Thoracic aorta (tissue), 2 donors: ENCODE measurements around the gene RXFP3. TPM values are rescaled to one million over a fixed set of nuclear protein-coding genes. Genes with fewer than 3 reads are reported as not detected.

Experiments
- ATAC-seq: fragments of 150-250 bp; one replicate; pipeline ENCODE4 v1.8.0; 2017; ENCODE audit warnings: low read depth; ENCODE audit not compliant: insufficient number of reproducible peaks, low FRiP score
- DNase-seq: peaks from one replicate; pipeline ENCODE4 v3.0.0-alpha.2; 2020; ENCODE audit warnings: low spot score
- H3K27ac ChIP-seq, 2 donors: fragments of 200-600 bp; sonication (generic); 1 replicate in 1 of 2; 2 replicates in 1 of 2; pipeline ENCODE4 v1.5.1; 2016; ENCODE audit warnings: mild to moderate bottlenecking in 2 of 2, moderate library complexity in 2 of 2
- H3K27me3 ChIP-seq: fragments of 200-600 bp; sonication (generic); replicated peaks from 2 replicates; pipeline ENCODE4 v1.6.0; 2016; ENCODE audit warnings: mild to moderate bottlenecking; ENCODE audit not compliant: insufficient read depth
- H3K36me3 ChIP-seq: fragments of 200-600 bp; sonication (generic); one replicate; pipeline ENCODE4 v1.5.1; 2016
- H3K4me1 ChIP-seq, 2 donors: fragments of 200-600 bp; sonication (generic); 1 replicate in 1 of 2; 2 replicates in 1 of 2; pipeline versions ENCODE4 v1.5.1 to v1.6.0; 2016; ENCODE audit warnings: low read depth in 2 of 2, mild to moderate bottlenecking in 1 of 2; ENCODE audit not compliant: control insufficient read depth in 1 of 2
- H3K4me3 ChIP-seq: fragments of 200-600 bp; sonication (generic); 2 replicates; pipeline ENCODE4 v1.5.1; 2016; ENCODE audit warnings: mild to moderate bottlenecking
- H3K9me3 ChIP-seq: fragments of 200-600 bp; sonication (generic); 2 replicates; pipeline ENCODE4 v1.5.1; 2016
- total RNA-seq, 2 donors: library from RNA; depleted of rRNA; stranded (reverse); fragments of >200 nt; gene quantifications; one replicate each; pipeline versions ENCODE4 v1.1.0 to v1.2.3, GENCODE V29; 2016
- TF ChIP-seq, protein P1 (sequence below): fragments of 200-600 bp; sonication (generic); IDR thresholded peaks from one replicate; pipeline ENCODE4 v1.5.1; 2019; ENCODE audit warnings: antibody characterized with exemption

The RXFP3 gene
- total RNA-seq, 2 donors from 2014 or later = not detected

DNA sequence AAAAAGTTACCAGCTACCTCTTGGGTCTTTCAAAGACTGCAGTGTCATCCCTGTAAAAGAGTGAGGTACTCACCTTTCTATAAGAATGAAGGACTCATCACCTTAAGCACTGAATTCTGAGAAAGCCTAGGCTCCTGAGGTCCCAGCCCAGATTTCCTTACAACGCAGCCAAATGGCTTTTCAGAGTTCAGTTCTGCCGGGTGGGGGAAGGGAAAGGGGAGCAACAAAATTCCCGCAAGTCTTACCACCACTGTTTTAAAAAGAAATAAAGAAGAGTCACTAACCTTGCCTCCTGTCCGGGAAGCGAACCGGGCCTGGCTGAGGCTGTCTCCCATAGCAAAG, 44.8 kb upstream of the RXFP3 start:
- TF ChIP-seq, protein P1, sequence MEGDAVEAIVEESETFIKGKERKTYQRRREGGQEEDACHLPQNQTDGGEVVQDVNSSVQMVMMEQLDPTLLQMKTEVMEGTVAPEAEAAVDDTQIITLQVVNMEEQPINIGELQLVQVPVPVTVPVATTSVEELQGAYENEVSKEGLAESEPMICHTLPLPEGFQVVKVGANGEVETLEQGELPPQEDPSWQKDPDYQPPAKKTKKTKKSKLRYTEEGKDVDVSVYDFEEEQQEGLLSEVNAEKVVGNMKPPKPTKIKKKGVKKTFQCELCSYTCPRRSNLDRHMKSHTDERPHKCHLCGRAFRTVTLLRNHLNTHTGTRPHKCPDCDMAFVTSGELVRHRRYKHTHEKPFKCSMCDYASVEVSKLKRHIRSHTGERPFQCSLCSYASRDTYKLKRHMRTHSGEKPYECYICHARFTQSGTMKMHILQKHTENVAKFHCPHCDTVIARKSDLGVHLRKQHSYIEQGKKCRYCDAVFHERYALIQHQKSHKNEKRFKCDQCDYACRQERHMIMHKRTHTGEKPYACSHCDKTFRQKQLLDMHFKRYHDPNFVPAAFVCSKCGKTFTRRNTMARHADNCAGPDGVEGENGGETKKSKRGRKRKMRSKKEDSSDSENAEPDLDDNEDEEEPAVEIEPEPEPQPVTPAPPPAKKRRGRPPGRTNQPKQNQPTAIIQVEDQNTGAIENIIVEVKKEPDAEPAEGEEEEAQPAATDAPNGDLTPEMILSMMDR = no peak
- ATAC-seq = no peak
- no peak for DNase-seq
- no peaks in the 10 kb centered on the region for H3K27me3 ChIP-seq
- H3K27ac ChIP-seq = peak overlapping the region in 1 of 2 donors; percentile 16
- no peaks in the 10 kb centered on the region for H3K36me3 ChIP-seq
- peaks cover 13 to 50% of the 10 kb centered on the region in 2 donors for H3K4me1 ChIP-seq
- H3K4me3 ChIP-seq = peak overlapping the region; percentile 70
- H3K9me3 ChIP-seq = no peaks in the 10 kb centered on the region

DNA sequence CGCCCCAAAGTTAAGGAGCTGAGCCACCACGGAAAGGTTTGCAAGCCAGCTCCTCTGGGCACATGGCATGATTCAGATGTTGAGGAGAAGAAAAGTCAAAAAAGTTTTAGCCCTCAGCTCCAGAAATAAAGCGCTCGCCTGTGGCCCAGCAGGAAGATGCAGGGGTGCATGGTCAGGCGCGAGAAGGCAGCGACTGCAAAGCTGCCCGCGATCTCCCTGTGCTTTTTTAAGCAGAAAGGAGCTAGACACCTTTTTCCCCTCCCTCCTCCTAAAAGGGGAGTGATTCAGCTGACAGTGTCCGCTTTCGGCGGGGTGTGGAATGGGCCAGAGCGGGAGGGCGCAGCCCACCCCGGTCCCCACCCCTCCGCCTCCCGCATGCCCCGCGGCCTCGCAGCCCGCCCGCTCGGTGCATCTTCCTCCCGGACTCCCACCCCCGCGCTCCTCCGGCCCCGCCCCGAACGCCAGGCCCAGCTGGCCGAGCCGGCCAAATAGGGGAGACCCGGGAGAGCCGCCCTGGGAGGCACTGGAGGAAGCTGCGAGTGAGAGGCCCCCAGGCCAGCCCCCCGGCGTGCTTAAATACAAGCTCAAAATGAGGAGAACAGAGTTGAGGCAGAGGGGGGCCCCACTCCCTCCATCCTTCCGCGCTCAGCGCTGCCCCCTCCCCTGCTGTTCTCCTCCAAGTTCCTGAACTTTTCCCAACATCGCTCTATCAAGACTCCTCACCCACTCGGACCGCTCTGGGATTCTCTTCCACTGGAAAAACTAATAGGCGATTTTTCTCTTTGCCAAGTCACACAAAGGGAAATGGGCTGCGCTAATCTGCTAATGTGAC, 44.2 kb upstream of the RXFP3 start, which contains the start of gene ADAMTS12:
TSS of gene ADAMTS12 (minus strand) at position 203 of the 832 bp plus-strand sequence. CDS start at position 69, 134 bp downstream.
- H3K36me3 ChIP-seq = no peaks in the 10 kb centered on the region
- peaks cover 13 to 44% of the 10 kb centered on the region in 2 donors for H3K4me1 ChIP-seq
- H3K27ac ChIP-seq = peak within 1 kb of the TSS; percentile 33 to 38
- TF ChIP-seq, protein P1 = no peak
- DNase-seq (no peak), ATAC-seq (peak; percentile 1)
- peak within 1 kb of the TSS; percentile 70 for H3K4me3 ChIP-seq
- no peaks in the 10 kb centered on the region for H3K9me3 ChIP-seq
- no peaks in the 10 kb centered on the region for H3K27me3 ChIP-seq

DNA sequence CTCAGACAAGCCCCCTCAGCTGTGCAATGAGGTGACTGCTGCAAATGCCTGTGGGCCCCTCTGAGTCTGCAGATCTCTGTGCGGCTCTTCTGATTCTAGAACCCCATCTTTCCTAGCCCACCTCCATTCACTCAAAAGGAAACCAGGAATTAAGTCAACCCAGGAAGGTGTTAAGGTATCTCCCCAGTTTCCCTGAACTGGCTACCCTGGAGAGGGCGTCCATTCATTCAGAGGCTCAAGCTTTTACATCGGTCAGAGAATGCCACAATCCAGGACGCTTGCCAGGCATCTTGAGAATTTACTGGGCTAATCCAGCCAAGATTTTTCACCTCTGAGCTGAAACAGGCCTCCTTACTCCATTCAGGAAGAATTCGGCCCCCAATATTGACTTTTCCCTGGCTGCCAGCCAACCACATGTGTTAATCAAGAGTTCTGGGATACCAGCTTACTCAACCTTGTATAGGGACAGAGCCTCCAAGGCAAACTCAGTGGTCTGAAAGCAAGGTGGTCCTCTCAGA, 43.5 kb upstream of the RXFP3 start:
- peak overlapping the region; percentile 70 for H3K4me3 ChIP-seq
- H3K36me3 ChIP-seq = no peaks in the 10 kb centered on the region
- no peaks in the 10 kb centered on the region for H3K9me3 ChIP-seq
- peak overlapping the region; percentile 33 to 38 for H3K27ac ChIP-seq
- TF ChIP-seq, protein P1 = no peak
- peaks cover 13 to 41% of the 10 kb centered on the region in 2 donors for H3K4me1 ChIP-seq
- peak; percentile 34 for DNase-seq
- no peaks in the 10 kb centered on the region for H3K27me3 ChIP-seq
- peak; percentile 68 for ATAC-seq

DNA sequence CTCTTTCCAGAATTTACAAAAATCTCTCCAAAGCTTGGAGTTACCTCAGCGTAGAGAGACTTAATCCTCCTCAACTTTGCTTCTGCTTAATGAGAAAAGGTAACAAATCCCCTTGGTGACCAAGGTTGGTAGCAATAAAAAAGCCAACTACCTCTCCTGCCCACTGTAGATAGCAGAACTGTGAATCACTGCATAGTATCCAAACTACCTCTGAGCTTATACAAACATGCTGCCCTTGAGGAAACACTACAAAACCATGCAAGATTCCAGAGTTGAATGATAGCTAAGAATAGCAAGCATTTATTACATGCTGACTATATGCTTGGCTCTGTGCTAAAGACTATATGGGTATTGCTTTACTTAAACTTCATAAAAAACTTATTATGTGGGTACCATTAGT, 41.6 kb upstream of the RXFP3 start:
- no peak overlapping the region for H3K27ac ChIP-seq
- no peaks in the 10 kb centered on the region for H3K36me3 ChIP-seq
- DNase-seq (no peak), ATAC-seq (no peak)
- H3K9me3 ChIP-seq = no peaks in the 10 kb centered on the region
- TF ChIP-seq, protein P1 = no peak
- H3K4me3 ChIP-seq = no peak overlapping the region
- peaks cover 13 to 27% of the 10 kb centered on the region in 2 donors for H3K4me1 ChIP-seq
- H3K27me3 ChIP-seq = no peaks in the 10 kb centered on the region

DNA sequence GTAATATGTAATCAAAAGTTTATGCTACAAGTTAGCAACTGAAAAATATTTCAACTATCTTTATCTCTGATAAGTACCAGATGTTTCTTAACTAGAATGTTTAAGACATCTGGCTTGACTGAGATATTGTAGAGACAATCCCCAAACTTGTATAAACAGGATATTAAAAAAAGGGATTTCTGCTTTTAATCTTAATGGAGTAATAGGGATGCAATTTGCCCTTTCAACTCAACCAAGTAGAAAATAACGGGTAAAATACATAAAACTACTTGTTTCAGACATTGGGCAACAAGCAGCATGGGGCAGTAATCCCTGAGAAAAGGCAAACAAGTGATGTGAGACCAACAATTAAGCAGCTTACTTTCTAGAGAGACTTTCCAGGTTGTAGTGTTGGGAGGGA, 35.0 kb upstream of the RXFP3 start:
- ATAC-seq = no peak
- TF ChIP-seq, protein P1 = no peak

More for the DNA sequence above, 35.0 kb upstream of the RXFP3 start:
- no peak overlapping the region for H3K27ac ChIP-seq
- H3K9me3 ChIP-seq = peaks cover 5% of the 10 kb centered on the region
- H3K4me1 ChIP-seq = no peaks in the 10 kb centered on the region
- H3K27me3 ChIP-seq = no peaks in the 10 kb centered on the region
- no peak for DNase-seq
- H3K4me3 ChIP-seq = no peak overlapping the region
- H3K36me3 ChIP-seq = no peaks in the 10 kb centered on the region
